ENCODE data around the gene CRX. TPM values are rescaled to one million over a fixed set of nuclear protein-coding genes. Genes with fewer than 3 reads are reported as not detected.
"Not testable (repeated sequence)": the region's sequence is repeated elsewhere in the genome, so short reads cannot be mapped to it uniquely, and the experiment has no call there.

The CRX gene
- total RNA-seq (not detected), polyA plus RNA-seq (under 1 TPM in 1 of 2 donors, not detected in 1; 0.04 TPM)

DNA sequence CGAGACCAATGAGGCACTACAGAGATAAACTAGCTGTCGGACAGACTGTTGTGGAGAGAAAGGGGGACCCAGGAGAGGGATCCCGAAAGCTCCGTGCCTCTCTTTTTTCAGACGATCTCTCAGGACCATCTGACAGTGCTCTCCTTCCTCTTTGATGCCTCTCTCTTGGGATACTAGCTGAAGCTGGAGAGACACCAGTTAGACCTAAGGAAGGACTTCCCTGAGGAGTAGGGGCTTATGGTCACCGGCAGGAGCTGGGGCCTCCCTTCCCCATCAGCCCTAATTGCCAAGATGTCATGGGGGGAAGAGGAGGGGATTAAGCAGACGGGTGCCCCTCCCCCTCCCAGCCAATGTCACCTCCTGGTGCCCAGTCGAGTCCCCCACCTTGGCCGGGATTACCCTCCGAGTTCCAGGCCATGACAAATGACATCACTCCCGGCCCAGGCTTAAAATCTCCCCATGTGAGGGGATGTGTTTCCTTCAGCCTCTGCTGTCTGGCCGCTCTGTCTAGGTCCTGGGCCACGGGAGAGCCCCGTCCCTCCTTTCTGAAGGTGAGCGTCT, at the start of gene CRX:
TSS of gene CRX (plus strand) at position 478 of the 561 bp plus-strand sequence. CDS start 12,507 bp downstream, outside the sequence.
- TF ChIP-seq YY1 (IDR thresholded peaks at IDR 0.05) = no peak
- no peak within 1 kb of the TSS for H3K4me3 ChIP-seq (ENCODE audit: low read depth in 1 of 3, low read length in 3 of 3)
- 39% methylated on average over 15 of the region's 15 CpGs for WGBS
- H3K4me1 ChIP-seq (ENCODE audit: control insufficient read depth in 4 of 4, insufficient read depth in 4 of 4, low read length in 3 of 4) = no peaks in the 10 kb centered on the region
- DNase-seq (ENCODE audit: low spot score) = no peak
- H3K27ac ChIP-seq (ENCODE audit: low read depth in 1 of 2, low read length in 2 of 2) = no peak within 1 kb of the TSS
- no peak within 1 kb of the TSS for H3K9ac ChIP-seq (ENCODE audit: low read depth in 1 of 2, low read length in 2 of 2)
- H3K9me3 ChIP-seq (ENCODE audit: control insufficient read depth in 4 of 4, low read length in 3 of 4) = peaks cover 0 to 1% (median 0%) of the 10 kb centered on the region in 4 donors
- H3K27me3 ChIP-seq (ENCODE audit: control insufficient read depth in 4 of 4, insufficient read depth in 4 of 4, low read length in 3 of 4) = peaks cover 0 to 4% (median 1%) of the 10 kb centered on the region in 4 donors
- no peaks in the 10 kb centered on the region for H3K36me3 ChIP-seq (ENCODE audit: control insufficient read depth in 4 of 4, insufficient read depth in 3 of 4, low read depth in 1 of 4, low read length in 3 of 4)

DNA sequence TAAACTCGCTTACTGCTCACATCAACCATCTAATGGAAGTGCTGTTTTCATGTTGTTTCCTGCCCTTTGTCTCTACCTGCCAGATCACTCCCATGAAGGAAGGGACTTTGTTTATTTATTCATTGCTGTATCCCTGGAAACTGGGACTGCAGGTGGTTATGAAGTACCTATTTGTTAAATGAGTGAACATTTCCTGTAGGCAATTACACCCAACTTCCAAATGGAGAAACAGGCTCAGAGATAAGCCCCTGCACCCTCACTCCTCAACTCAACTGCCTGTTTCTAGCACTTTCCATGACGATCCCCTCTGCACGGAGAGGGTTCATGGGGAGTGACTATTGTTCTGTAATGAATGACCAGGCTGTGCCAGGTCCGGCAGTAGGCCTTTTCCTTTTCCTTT, 45.2 kb upstream of the CRX start:
- DNase-seq (ENCODE audit: low spot score) = no peak
- H3K4me1 ChIP-seq (ENCODE audit: control insufficient read depth in 4 of 4, insufficient read depth in 4 of 4, low read length in 3 of 4) = peaks cover 2 to 11% (median 6%) of the 10 kb centered on the region in 4 donors
- WGBS = 74% methylated on average over 4 of the region's 4 CpGs
- peak overlapping the region; percentile 38 to 78 for H3K27ac ChIP-seq (ENCODE audit: low read depth in 1 of 2, low read length in 2 of 2)
- TF ChIP-seq, protein P1, sequence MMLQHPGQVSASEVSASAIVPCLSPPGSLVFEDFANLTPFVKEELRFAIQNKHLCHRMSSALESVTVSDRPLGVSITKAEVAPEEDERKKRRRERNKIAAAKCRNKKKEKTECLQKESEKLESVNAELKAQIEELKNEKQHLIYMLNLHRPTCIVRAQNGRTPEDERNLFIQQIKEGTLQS (IDR thresholded peaks at IDR 0.05) = no peak
- TF ChIP-seq, protein P2, sequence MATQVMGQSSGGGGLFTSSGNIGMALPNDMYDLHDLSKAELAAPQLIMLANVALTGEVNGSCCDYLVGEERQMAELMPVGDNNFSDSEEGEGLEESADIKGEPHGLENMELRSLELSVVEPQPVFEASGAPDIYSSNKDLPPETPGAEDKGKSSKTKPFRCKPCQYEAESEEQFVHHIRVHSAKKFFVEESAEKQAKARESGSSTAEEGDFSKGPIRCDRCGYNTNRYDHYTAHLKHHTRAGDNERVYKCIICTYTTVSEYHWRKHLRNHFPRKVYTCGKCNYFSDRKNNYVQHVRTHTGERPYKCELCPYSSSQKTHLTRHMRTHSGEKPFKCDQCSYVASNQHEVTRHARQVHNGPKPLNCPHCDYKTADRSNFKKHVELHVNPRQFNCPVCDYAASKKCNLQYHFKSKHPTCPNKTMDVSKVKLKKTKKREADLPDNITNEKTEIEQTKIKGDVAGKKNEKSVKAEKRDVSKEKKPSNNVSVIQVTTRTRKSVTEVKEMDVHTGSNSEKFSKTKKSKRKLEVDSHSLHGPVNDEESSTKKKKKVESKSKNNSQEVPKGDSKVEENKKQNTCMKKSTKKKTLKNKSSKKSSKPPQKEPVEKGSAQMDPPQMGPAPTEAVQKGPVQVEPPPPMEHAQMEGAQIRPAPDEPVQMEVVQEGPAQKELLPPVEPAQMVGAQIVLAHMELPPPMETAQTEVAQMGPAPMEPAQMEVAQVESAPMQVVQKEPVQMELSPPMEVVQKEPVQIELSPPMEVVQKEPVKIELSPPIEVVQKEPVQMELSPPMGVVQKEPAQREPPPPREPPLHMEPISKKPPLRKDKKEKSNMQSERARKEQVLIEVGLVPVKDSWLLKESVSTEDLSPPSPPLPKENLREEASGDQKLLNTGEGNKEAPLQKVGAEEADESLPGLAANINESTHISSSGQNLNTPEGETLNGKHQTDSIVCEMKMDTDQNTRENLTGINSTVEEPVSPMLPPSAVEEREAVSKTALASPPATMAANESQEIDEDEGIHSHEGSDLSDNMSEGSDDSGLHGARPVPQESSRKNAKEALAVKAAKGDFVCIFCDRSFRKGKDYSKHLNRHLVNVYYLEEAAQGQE (IDR thresholded peaks at IDR 0.05) = no peak
- TF ChIP-seq, protein P3, sequence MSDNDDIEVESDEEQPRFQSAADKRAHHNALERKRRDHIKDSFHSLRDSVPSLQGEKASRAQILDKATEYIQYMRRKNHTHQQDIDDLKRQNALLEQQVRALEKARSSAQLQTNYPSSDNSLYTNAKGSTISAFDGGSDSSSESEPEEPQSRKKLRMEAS (IDR thresholded peaks at IDR 0.05) = no peak
- TF ChIP-seq RXRA (IDR thresholded peaks at IDR 0.05) = peak in 1 of 2 donors; percentile 27
- peak; percentile 27 for TF ChIP-seq SP1 (IDR thresholded peaks at IDR 0.05)
- TF ChIP-seq HNF4A (conservative IDR thresholded peaks at IDR 0.05) = peak; percentile 28 to 57
- TF ChIP-seq YY1 (IDR thresholded peaks at IDR 0.05) = peak; percentile 61
- no peak for TF ChIP-seq GABPA (IDR thresholded peaks at IDR 0.05 in 1 of 2, conservative IDR thresholded peaks at IDR 0.05 in 1 of 2)
- H3K27me3 ChIP-seq (ENCODE audit: control insufficient read depth in 4 of 4, insufficient read depth in 4 of 4, low read length in 3 of 4) = no peaks in the 10 kb centered on the region
- H3K36me3 ChIP-seq (ENCODE audit: control insufficient read depth in 4 of 4, insufficient read depth in 3 of 4, low read depth in 1 of 4, low read length in 3 of 4) = no peaks in the 10 kb centered on the region
- no peaks in the 10 kb centered on the region for H3K9me3 ChIP-seq (ENCODE audit: control insufficient read depth in 4 of 4, low read length in 3 of 4)
- H3K9ac ChIP-seq (ENCODE audit: low read depth in 1 of 2, low read length in 2 of 2) = no peak overlapping the region
- H3K4me3 ChIP-seq (ENCODE audit: low read depth in 1 of 3, low read length in 3 of 3) = no peak overlapping the region

DNA sequence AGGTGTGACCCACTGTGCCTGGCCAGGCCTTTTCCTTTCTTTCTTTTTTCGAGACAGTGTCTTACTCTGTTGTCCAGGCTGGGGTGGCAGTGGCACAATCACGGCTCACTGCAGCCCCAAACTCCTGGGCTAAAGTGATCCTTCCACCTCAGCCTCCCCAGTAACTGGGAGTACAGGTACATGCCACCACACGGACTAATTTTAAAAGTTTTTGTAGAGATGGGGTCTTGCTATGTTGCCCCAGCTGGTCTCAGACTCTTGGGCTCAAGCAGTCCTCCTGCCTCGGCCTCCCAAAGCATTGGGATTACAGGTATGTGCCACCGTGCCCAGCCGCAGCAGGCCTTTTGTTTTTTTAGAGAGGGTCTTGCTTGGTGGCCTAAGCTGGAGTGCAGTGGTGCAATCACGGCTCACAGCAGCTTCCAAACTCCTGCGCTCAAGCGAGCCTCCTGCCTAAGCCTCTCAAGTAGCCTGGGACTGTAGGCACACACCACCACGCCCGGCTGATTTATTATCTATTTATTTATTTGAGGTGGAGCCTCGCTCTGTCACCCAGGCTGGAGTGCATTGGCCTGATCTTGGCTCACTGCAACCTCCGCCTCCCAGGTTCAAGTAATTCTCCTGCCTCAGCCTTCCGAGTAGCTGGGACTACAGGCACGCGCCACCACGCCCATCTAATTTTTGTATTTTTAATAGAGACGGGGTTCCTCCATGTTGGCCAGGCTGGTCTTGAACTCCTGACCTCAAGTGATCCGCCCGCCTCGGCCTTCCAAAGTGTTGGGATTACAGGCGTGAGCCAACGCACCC, 44.3 kb upstream of the CRX start:
- not testable (repeated sequence) for H3K9ac ChIP-seq (ENCODE audit: low read depth in 1 of 2, low read length in 2 of 2); H3K36me3 ChIP-seq (ENCODE audit: control insufficient read depth in 4 of 4, insufficient read depth in 3 of 4, low read depth in 1 of 4, low read length in 3 of 4); H3K27me3 ChIP-seq (ENCODE audit: control insufficient read depth in 4 of 4, insufficient read depth in 4 of 4, low read length in 3 of 4); H3K9me3 ChIP-seq (ENCODE audit: control insufficient read depth in 4 of 4, low read length in 3 of 4); DNase-seq (ENCODE audit: low spot score)
- Histone ChIP-seq H3K4me1 (ENCODE audit: control insufficient read depth in 4 of 4, insufficient read depth in 4 of 4, low read length in 3 of 4) (peaks cover 4 to 11% (median 9%) of the 10 kb centered on the region in 4 donors), H3K27ac (ENCODE audit: low read depth in 1 of 2, low read length in 2 of 2) (peak overlapping the region; percentile 38 to 90), H3K4me3 (ENCODE audit: low read depth in 1 of 3, low read length in 3 of 3) (peak overlapping the region in 2 of 3 donors; percentile 84 to 87)
- WGBS = 73% methylated on average over 23 of the region's 23 CpGs
